SK-N-MC (cell line): ENCODE measurements around the gene MAP7D2.

ENCODE experiments used
- EZH2 ChIP-seq: fragments of 200-600 bp; sonication (generic); IDR thresholded peaks from one replicate; pipeline ENCODE4 v1.6.1; 2017; ENCODE audit warnings: antibody characterized with exemption
- FOXP2 ChIP-seq: optimal IDR thresholded peaks from 2 replicates; pipeline ENCODE3; 2011; ENCODE audit warnings: mild to moderate bottlenecking, moderate library complexity; ENCODE audit not compliant: insufficient read depth; ENCODE audit errors: extremely low read length, control extremely low read depth

GRCh38 chrX:20139966-20140365 is 23.3 kb upstream of the MAP7D2 start:
- TF ChIP-seq EZH2 (no peak), FOXP2 (no peak)
